Measurements from ENCODE around the gene HRK. TPM values are rescaled to one million over a fixed set of nuclear protein-coding genes. Genes with fewer than 3 reads are reported as not detected.

The HRK gene
- polyA plus RNA-seq, 1 donor: 0.30 TPM

GRCh38 chr12:116897476-116897875 is 16.2 kb upstream of the HRK start:
- DNase-seq: no peak

DNA sequence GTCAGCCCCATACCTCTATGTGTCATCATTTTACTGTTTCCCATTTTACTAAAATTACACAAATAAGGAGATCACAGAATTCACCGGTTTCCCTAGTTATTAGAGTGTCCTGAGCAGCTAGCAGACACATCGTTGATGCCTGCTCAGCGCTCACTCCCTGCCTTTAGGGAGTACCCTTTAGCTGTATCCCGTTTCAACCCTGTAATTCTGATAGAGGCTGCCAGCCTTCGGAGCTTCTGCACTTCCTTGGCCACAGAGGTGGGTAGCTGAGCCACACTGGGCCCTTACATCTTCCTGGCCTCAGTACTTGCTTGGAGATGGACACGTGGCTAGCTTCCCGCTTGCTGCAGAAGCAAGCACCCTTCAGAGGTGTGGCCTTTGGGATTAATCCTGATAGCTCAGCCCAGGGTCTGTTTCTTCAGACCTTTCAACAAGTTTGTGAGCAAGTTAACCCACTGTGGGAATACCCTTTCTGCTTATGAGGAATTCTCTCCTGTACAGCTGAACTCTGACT is 15.2 kb upstream of the HRK start:
- DNase-seq: no peak

- no peak for DNase-seq
Measured at GRCh38 chr12:116894913-116895312, 13.7 kb upstream of the HRK start.

- no peak for DNase-seq
Measured at GRCh38 chr12:116892349-116893140, 11.3 kb upstream of the HRK start.

GRCh38 chr12:116891019-116891418 is 9.8 kb upstream of the HRK start:
- DNase-seq: no peak

- no peak for DNase-seq
Measured at GRCh38 chr12:116890330-116890729, 9.1 kb upstream of the HRK start.

DNA sequence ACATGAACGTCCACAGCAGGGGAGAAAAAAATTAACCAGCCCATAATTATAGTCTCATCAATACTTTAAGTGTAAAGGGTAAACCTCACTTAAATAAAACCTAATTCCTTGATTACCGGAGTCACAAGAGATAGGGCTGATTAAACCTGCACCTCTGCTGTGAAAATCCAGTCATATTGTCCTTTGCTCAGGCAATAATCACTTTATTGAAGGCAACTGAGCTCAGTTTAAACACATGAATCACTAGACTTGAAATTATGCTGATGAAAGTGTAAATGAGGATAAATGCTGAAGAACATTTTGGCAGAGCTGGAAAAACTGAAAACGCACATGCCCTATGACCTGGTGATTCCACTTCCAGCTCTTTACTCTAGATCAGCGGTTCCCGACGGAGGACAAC is 6.7 kb upstream of the HRK start:
- DNase-seq: no peak

GRCh38 chr12:116887244-116887643 is 6.0 kb upstream of the HRK start:
- DNase-seq: no peak

DNA sequence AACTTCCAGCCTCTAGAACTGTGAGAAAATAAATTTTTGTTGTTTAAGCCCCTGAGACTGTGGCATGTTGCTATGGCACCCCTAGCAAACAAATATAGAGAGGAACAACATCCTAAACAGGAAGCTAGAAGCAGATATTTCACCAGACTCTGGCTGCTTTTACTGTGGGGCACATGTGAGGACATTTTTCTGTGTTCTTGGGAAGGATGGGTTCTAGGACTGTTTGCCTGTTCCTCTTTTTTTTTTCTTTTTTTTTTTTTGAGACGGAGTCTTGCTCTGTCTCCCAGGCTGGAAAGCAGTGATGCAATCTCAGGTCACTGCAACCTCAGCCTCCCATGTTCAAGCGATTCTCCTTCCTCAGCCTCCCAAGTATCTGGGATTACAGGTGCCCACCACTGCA is 4.2 kb upstream of the HRK start:
- no peak for DNase-seq

DNA sequence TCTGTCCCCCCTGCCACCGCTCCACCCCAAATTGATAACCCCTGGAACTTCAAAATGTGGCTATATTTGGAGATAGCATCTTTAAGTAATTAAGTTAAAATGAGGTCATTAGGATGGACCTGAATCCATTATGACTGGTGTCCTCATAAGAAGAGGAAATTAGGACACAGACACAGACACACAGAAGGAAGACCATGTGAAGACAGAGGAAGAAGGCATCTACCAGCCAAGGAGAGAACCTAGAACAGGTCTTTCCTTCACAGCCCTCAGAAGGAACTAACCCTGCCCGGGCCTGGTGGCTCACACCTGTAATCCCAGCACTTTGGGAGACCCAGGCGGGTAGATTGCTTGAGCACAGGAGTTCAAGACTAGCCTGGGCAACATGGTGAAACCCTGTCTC is 3.6 kb upstream of the HRK start:
- DNase-seq: no peak

DNA sequence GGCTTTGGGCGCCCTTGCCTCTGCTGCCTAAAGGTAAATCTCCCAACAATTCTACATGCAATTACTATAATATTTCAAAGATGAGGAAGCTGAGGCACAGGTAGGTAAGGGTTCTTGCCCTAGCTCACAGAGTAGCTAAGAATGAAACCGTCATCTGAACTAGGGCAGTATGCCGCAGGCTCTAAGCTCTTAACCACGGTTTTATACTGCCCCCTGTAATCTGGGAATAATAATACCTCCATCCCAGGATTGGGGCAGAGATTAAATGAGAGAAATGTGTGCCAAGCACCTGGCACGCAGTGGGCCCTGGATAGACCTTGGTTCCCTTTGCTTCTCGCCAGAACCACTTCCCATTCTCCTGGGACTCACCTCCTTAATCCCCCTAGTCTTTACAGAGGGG is 1.5 kb upstream of the HRK start:
- DNase-seq: no peak

- DNase-seq: no peak
Measured at GRCh38 chr12:116881877-116882507, 751 bp upstream of the HRK start.

DNA sequence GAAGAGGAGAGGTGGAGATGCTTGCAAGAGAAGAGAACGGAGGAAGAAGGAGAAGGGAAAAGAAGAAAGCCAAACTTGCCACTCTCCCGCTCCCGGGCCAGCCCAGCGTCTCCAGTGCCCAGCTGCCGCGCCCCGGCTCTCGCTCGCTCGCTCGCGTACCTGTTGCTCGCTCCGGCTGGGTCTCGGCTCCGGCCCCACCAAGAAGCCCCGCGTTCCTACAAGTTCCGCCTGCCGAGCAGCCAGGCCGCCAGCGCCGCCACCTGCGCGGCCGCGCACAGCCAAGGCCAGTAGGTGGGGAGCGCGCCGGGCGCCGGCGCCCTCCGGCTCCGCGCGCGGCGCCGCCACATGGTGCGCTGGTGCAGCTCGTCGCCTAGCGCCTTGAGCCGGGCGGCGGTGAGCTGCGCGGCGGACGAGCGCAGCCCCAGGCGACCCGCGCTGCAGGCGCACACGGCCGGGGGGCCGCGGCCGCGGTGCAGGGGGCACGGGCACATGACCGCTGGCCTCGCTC is 370 bp downstream of the HRK start:
- no peak for DNase-seq

DNA sequence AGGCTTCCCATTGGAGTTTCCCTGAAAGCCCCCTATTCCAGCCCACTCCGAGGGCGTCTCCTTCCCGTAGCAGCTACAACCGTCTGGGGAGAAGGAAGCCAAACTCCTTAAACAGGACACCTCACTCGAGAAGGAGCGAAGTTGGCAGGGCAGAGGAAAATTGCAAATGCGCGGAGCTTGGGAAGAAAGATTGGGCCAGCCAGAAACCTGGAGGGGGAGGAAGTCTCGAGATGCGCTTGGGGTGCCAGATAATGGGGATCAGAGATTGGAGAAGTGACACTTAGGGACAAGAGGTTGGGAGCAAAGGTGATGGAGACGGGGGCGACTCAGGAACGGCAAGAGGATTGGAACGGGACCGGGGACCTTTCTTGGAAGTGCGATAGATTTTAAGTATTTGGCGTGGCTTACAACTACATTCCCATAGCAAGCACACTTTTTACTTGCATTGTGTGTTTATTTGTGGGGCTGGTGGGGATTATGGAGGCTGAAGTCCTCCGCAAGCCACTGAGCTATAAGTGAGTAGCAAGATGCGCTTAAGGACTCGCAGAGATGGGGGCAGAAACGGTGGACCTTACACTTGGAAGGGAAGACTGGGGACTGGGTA is 926 bp downstream of the HRK start:
- DNase-seq: no peak

DNA sequence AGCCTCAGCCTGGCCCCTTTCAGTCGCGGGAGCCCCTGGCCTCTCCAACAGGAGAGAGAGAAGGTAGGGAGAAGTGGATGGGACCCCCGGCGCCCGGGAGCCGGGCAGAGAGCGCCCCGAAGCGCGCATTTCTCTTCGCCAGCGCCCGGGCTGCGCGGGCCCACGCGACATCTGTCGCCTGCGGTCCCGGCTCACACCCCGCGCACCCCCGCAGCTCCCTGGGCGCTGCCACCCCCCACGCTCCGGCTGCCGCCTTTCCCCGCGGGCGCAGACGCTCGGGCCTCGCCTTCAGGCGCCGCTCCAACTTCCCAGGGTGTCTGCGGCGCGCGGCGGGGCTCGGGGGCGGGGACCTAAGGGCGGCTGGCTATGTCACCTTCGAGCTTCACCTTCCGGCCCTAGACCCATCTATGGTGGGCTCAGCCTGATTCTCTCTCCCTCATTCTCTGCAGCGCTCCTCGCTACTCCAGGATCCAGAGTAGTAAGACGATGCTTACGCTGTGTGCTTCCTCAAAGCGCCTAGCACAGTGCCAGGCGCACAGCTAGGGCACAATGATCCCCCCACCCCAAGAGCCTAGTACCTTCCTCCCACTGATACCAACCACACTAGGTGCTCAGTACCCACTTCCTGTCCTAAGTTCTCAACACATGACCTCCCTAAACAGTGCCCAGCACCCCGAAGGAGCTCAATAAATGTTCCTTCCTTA is 1.6 kb downstream of the HRK start:
- DNase-seq: no peak

GRCh38 chr12:116878567-116879508 is 2.4 kb downstream of the HRK start:
- DNase-seq: no peak

GRCh38 chr12:116876151-116876869 is 4.9 kb downstream of the HRK start:
- peak; percentile 62 for DNase-seq

GRCh38 chr12:116874324-116874995 is 6.8 kb downstream of the HRK start:
- DNase-seq: no peak

GRCh38 chr12:116870306-116870705 is 10.9 kb downstream of the HRK start:
- no peak for DNase-seq

DNA sequence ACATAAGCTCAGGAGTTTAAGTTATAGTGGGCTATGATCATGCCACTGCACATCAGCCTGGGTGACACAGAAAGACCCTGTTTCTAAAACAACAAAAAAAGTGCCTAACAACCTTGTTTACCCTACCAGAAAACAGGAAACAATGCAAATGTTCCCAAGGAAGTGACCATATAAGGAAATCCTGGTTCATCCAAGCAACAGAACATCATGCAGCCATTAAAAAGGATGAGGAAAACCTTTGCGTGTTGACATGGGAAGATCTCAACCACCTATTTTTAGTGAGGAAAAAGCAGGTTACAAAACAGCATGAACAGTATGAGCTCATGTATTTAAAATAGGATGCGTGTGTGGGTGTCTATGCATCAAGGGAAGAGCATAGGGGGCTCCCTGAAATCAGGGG is 13.7 kb downstream of the HRK start:
- no peak for DNase-seq

Data from hindlimb muscle (tissue), 1 donor.